WTC11 (cell line): ENCODE measurements around the gene CGREF1.

Source experiments
- ATF1 ChIP-seq: sonication (generic); formaldehyde crosslinking; IDR thresholded peaks from 2 replicates; pipeline ENCODE4 v1.8.1; 2023; ENCODE audit warnings: mild to moderate bottlenecking, moderate library complexity, missing genetic modification reagents
- ATF3 ChIP-seq: sonication (generic); formaldehyde crosslinking; conservative IDR thresholded peaks from 2 replicates; pipeline ENCODE4 v1.8.1; 2022; ENCODE audit warnings: mild to moderate bottlenecking, missing genetic modification reagents
- ATF6 ChIP-seq: sonication (generic); formaldehyde crosslinking; IDR thresholded peaks from 2 replicates; pipeline ENCODE4 v1.8.1; 2023; ENCODE audit warnings: mild to moderate bottlenecking, missing genetic modification reagents
- CTCF ChIP-seq: fragments of 200-600 bp; IDR thresholded peaks from 2 replicates; pipeline ENCODE4 v1.8.0; 2022; ENCODE audit warnings: antibody characterized with exemption
- SP1 ChIP-seq: sonication (generic); formaldehyde crosslinking; conservative IDR thresholded peaks from 2 replicates; pipeline ENCODE4 v1.8.1; 2022; ENCODE audit warnings: missing genetic modification reagents
- TEAD4 ChIP-seq: sonication (generic); formaldehyde crosslinking; IDR thresholded peaks from 2 replicates; pipeline ENCODE4 v1.8.0; 2022; ENCODE audit warnings: mild to moderate bottlenecking, missing genetic modification reagents
- TP53 ChIP-seq: sonication (generic); formaldehyde crosslinking; IDR thresholded peaks from 2 replicates; pipeline ENCODE4 v1.8.1; 2023; ENCODE audit warnings: mild to moderate bottlenecking, missing genetic modification reagents
- ZNF232 ChIP-seq: sonication (generic); formaldehyde crosslinking; IDR thresholded peaks from 2 replicates; pipeline ENCODE4 v1.8.0; 2022; ENCODE audit warnings: mild to moderate bottlenecking, missing genetic modification reagents
- ZNF423 ChIP-seq: fragments of 250-450 bp; sonication (Bioruptor Pico); IDR thresholded peaks from 2 replicates; pipeline ENCODE4 v2.1.2; 2022; ENCODE audit warnings: mild to moderate bottlenecking, moderate library complexity
- ZNF512 ChIP-seq: sonication (generic); formaldehyde crosslinking; IDR thresholded peaks from 2 replicates; pipeline ENCODE4 v1.8.1; 2022; ENCODE audit warnings: missing genetic modification reagents, borderline replicate concordance
- ZNF671 ChIP-seq: fragments of 250-450 bp; sonication (Bioruptor Pico); IDR thresholded peaks from 2 replicates; pipeline ENCODE4 v1.8.0; 2021; ENCODE audit warnings: mild to moderate bottlenecking
- TF ChIP-seq, protein P1 (sequence below): sonication (generic); formaldehyde crosslinking; IDR thresholded peaks from 2 replicates; pipeline ENCODE4 v1.8.0; 2022; ENCODE audit warnings: mild to moderate bottlenecking, missing genetic modification reagents

DNA sequence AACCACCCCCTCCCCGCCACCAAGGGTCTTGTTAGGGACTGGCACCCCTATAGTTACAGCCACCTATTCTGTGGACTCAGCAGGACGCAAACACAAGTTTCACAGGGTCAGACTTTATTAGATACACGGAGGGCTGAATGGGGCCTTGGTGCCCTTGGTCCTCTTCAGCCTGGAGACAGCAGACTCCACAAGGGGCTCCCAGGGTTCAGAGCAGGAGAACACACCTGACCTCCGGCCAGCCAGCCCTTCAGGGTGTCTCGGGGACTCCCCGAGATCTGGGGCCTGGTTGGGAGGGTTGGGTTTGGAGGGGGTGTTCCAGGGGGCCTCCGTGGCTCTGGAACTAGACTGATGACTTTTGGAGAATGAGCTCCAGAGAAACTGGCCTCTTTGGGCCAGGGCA, 17.8 kb upstream of the CGREF1 start:
- TF ChIP-seq, protein P1, sequence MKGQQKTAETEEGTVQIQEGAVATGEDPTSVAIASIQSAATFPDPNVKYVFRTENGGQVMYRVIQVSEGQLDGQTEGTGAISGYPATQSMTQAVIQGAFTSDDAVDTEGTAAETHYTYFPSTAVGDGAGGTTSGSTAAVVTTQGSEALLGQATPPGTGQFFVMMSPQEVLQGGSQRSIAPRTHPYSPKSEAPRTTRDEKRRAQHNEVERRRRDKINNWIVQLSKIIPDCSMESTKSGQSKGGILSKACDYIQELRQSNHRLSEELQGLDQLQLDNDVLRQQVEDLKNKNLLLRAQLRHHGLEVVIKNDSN (CRISPR knock-in tag) = no peak
- TF ChIP-seq CTCF (no peak), SP1 (CRISPR knock-in tag) (no peak), ZNF423 (CRISPR knock-in tag) (no peak), ATF6 (no peak), ZNF671 (no peak), ATF3 (CRISPR knock-in tag) (no peak), TP53 (CRISPR knock-in tag) (no peak), ZNF512 (CRISPR knock-in tag) (no peak), ZNF232 (CRISPR knock-in tag) (no peak), TEAD4 (CRISPR knock-in tag) (no peak), ATF1 (CRISPR knock-in tag) (no peak)
